Muscle of back (tissue), 11 donors: Measurements from ENCODE around the gene GCNT1. TPM values are rescaled to one million over a fixed set of nuclear protein-coding genes. Genes with fewer than 3 reads are reported as not detected.
"Not testable (repeated sequence)": the region's sequence is repeated elsewhere in the genome, so short reads cannot be mapped to it uniquely, and the experiment has no call there.

Experiments
- DNase-seq, 3 donors: peaks; one replicate each; pipeline versions ENCODE4 v3.0.0 to v3.0.0-alpha.2; 2013
- polyA plus RNA-seq, 10 donors: library from polyadenylated mRNA; unstranded; fragments of 120-200 nt; gene quantifications; one replicate each; pipeline ENCODE4 v1.2.1, GENCODE V29; 2013; ENCODE audit not compliant: insufficient read length in 10 of 10

The GCNT1 gene
- polyA plus RNA-seq, 10 donors, result 1.9 to 6.4 (median 3.6) TPM

- DNase-seq, result no peak
These were observed 17.2 kb upstream of the GCNT1 start for GRCh38 chr9:76441551-76442322.

GRCh38 chr9:76443887-76444286 lies 15.1 kb upstream of the GCNT1 start:
- no peak for DNase-seq

GRCh38 chr9:76444322-76444929 lies 14.6 kb upstream of the GCNT1 start:
- DNase-seq, result no peak

- no peak for DNase-seq
These were observed 13.0 kb upstream of the GCNT1 start for GRCh38 chr9:76445976-76446375.

- no peak for DNase-seq
These were observed 10.5 kb upstream of the GCNT1 start for GRCh38 chr9:76448501-76448900.

GRCh38 chr9:76451234-76451633 lies 7.7 kb upstream of the GCNT1 start:
- peak in 1 of 3 donors; percentile 48 for DNase-seq

- no peak for DNase-seq
These were observed 6.1 kb upstream of the GCNT1 start for GRCh38 chr9:76452839-76453238.

GRCh38 chr9:76453785-76454184 lies 5.2 kb upstream of the GCNT1 start:
- DNase-seq, result no peak

GRCh38 chr9:76454311-76454710 lies 4.7 kb upstream of the GCNT1 start:
- DNase-seq, result no peak

- peak in 1 of 3 donors; percentile 20 for DNase-seq
These were observed 2.6 kb upstream of the GCNT1 start for GRCh38 chr9:76456202-76456926.

- peak; percentile 20 to 67 (median 30) for DNase-seq
These were observed 983 bp downstream of the GCNT1 start for GRCh38 chr9:76459694-76460635.

- DNase-seq, result no peak
These were observed 3.1 kb downstream of the GCNT1 start for GRCh38 chr9:76462126-76462525.

- DNase-seq, result no peak
These were observed 4.2 kb downstream of the GCNT1 start for GRCh38 chr9:76463211-76463610.

- no peak for DNase-seq
These were observed 5.7 kb downstream of the GCNT1 start for GRCh38 chr9:76464706-76465105.

GRCh38 chr9:76465442-76466298 lies 6.7 kb downstream of the GCNT1 start:
- DNase-seq, result no peak

GRCh38 chr9:76466299-76466605 lies 7.3 kb downstream of the GCNT1 start:
- DNase-seq, result no peak

GRCh38 chr9:76474419-76474818 lies 15.4 kb downstream of the GCNT1 start:
- no peak for DNase-seq

GRCh38 chr9:76475686-76476085 lies 16.7 kb downstream of the GCNT1 start:
- DNase-seq, result no peak

- DNase-seq, result not testable (repeated sequence)
These were observed 18.8 kb downstream of the GCNT1 start for GRCh38 chr9:76477818-76478217.

GRCh38 chr9:76478226-76478625 lies 19.2 kb downstream of the GCNT1 start:
- DNase-seq, result no peak

GRCh38 chr9:76479337-76479736 lies 20.4 kb downstream of the GCNT1 start:
- not testable (repeated sequence) for DNase-seq
